GM21390 (cell line): ENCODE measurements around the gene UBA1.

Source experiments
- ATAC-seq: cut with Tn5 transposase; IDR thresholded peaks from one replicate; pipeline ENCODE4 v1.9.1; 2021; ENCODE audit not compliant: unreplicated experiment

Gene UBA1

GRCh38 chrX:47169726-47170515 lies 23.7 kb upstream of the UBA1 start:
- ATAC-seq, result no peak

- no peak for ATAC-seq
These were observed 22.6 kb upstream of the UBA1 start for GRCh38 chrX:47170861-47171692.

GRCh38 chrX:47171996-47172395 lies 21.6 kb upstream of the UBA1 start:
- ATAC-seq, result no peak

DNA sequence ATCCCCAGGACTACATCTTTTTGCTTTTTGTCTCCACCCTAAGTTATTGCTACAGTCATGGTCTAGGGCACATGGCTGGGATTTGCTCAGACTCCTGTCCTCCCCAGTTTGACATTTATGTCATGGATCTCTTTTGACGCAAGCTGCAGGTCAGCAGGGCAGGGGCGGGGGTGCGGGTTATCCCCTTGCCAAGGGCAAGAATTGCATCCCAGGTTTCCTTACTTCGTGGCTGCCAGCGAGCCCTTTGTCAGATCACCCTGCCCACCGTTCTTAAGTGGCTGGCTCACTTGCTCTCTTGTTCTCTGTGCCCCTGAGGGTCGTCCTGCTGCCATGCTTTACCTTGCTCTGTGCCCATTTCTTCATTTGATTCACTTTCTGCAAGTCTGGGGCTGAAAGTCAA lies 21.1 kb upstream of the UBA1 start:
- ATAC-seq, result no peak

GRCh38 chrX:47172971-47173792 lies 20.4 kb upstream of the UBA1 start:
- no peak for ATAC-seq

GRCh38 chrX:47174376-47174775 lies 19.3 kb upstream of the UBA1 start:
- no peak for ATAC-seq

DNA sequence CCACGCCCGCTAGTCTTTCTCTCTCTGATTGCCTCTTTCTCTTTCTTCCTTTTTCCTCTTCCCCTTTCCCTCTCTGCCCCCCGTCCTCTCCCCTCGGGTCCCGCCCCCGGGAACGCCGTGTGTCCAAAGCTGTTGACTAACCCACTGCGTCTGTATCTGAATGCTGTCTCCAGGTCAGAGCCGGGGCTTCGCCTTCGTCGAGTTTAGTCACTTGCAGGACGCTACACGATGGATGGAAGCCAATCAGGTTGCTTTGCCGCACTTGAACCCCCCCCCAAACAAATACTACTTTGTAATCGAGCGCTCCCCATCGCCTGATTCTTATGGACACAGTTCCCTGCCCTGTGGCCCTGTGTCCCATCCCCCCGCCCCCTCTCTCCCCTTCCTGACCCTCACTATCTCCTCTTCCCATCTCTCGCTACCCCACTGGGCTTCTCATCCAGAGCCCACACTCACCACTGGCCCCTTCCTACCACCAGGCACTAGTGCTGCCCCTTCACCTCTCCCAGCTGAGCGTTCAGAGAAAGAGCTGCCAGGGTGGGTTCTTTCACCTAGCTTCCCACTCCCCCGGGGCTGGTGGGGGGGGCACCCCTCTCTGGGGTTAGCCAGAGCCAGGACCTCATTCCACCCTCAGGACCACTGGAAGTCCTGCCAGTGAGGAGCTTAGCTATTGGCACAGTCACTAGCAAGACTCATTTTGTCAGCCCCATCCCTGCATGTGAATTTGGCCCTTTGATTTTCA lies 18.6 kb upstream of the UBA1 start:
- no peak for ATAC-seq

GRCh38 chrX:47175588-47175980 lies 18.0 kb upstream of the UBA1 start:
- no peak for ATAC-seq

DNA sequence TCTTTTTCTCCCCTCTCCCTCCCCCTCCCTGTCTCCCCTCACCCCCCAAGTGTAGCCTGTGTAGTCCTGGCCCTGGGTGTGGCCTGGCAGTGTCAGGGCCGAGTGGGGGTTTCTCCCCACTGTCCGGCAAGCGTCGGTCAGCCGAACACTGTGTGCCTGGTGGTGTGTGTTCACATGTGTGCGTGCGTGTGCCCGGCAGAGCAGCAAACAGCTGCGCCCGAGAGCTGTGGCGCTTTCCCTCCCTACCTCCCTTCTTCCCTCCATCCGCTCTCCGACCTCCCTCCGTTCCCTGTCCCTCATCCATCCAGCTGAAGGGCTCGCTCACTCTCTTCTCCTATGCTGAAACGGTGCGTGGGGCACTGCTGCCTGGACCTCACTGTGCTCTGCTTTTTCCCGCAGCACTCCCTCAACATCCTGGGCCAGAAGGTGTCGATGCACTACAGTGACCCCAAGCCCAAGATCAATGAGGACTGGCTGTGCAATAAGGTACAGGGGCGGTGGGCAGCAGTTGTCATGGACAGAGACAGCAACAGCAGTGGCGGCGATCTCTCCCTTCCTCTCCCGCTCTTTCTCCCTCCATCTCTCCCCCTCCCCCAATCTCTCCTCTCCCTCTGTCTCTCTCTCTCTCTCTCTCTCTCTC lies 17.4 kb upstream of the UBA1 start:
- no peak for ATAC-seq

- no peak for ATAC-seq
These were observed 16.6 kb upstream of the UBA1 start for GRCh38 chrX:47177079-47177478.

DNA sequence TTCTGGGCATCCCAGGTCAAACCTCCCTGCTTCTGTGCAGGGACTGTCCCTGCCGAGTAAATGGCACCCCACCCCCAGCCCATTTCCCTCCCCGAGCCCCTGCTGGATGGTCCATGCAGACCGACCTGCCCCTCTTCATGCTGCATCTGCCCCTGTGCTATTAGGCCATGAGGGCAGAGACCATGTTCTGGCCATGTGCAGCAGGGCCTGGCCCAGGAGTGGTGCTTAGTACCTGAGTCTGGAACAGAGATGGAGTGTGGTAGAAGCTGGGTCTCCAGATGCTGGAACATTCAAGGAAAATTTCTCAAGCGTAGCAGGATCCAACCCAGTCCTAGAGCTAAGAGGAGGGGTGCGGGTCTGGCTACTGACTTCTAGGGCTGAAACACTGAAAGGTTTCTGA lies 15.3 kb upstream of the UBA1 start:
- ATAC-seq, result no peak

DNA sequence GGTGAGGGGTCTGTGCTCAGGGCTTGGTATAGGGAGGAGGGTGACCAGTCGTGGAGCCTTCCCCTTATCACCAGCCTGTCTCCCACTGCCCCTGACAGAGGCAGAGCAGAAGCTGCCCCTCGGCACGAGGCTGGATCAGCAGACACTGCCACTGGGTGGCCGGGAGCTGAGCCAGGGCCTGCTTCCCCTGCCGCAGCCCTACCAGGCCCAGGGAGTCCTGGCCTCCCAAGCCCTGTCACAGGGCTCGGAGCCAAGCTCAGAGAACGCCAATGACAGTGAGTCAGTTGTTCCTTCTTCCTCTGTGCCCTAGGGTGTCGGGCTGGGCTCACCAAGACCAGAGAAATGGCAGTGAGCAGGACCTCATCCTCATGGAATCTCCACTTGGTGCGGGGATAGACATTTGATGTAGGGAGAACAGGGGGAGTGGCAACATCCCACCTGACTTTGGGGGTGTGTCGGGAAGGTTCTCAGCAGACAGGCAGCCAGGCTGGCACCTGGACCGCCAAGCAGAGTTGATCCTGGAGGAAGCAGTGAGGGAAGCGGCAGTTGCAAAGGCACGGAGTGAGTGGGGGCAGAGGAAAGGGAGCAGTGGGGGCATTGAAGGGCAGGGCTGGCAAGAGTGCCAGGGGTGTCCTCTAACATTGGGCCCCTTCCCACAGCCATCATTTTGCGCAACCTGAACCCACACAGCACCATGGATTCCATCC lies 14.3 kb upstream of the UBA1 start:
- no peak for ATAC-seq

DNA sequence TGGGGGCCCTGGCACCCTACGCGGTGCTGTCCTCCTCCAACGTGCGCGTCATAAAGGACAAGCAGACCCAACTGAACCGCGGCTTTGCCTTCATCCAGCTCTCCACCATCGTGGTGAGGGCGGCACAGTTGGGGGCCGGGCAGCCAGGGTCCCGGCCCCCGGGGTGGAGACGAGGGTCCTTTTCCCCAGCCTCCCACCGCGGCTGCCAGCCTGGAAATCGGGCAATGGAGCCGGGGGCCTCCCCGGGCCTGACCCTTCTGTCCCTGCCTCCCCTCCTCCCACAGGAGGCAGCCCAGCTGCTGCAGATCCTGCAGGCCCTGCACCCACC lies 13.7 kb upstream of the UBA1 start:
- no peak for ATAC-seq

GRCh38 chrX:47180346-47180745 lies 13.3 kb upstream of the UBA1 start:
- ATAC-seq, result no peak

DNA sequence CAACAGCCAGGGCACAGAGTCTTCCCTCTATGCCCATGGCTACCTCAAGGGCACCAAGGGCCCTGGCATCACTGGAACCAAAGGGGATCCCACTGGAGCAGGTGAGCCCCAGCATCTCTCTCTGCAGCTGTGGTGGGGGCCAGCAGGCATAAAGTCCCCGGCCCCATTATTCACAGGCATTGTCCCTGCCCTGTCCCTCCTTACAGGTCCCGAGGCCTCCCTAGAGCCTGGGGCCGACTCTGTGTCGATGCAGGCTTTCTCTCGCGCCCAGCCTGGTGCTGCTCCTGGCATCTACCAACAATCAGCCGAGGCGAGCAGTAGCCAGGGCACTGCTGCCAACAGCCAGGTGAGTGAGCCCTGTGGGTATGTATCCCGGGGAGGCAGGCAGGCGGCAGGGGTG lies 12.3 kb upstream of the UBA1 start:
- no peak for ATAC-seq

GRCh38 chrX:47182106-47182700 lies 11.4 kb upstream of the UBA1 start:
- no peak for ATAC-seq

GRCh38 chrX:47184486-47184885 lies 9.1 kb upstream of the UBA1 start:
- no peak for ATAC-seq

DNA sequence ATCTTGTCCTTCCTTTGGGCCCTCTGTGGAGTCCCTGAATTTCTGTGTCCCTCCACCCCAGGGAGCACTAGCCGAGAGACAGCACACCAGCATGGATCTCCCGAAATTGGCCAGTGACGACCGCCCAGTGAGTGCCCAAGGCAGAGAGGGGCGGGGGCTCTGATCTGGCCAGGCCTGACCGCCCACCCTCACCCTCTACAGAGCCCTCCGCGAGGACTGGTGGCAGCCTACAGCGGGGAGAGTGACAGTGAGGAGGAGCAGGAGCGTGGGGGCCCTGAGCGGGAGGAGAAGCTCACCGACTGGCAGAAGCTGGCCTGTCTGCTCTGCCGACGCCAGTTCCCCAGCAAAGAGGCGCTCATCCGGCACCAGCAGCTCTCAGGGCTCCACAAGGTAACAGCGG lies 8.4 kb upstream of the UBA1 start:
- no peak for ATAC-seq

GRCh38 chrX:47186096-47186740 lies 7.4 kb upstream of the UBA1 start:
- ATAC-seq, result no peak
